Measurements from ENCODE around the gene EDN2.

EDN2 gene

DNA sequence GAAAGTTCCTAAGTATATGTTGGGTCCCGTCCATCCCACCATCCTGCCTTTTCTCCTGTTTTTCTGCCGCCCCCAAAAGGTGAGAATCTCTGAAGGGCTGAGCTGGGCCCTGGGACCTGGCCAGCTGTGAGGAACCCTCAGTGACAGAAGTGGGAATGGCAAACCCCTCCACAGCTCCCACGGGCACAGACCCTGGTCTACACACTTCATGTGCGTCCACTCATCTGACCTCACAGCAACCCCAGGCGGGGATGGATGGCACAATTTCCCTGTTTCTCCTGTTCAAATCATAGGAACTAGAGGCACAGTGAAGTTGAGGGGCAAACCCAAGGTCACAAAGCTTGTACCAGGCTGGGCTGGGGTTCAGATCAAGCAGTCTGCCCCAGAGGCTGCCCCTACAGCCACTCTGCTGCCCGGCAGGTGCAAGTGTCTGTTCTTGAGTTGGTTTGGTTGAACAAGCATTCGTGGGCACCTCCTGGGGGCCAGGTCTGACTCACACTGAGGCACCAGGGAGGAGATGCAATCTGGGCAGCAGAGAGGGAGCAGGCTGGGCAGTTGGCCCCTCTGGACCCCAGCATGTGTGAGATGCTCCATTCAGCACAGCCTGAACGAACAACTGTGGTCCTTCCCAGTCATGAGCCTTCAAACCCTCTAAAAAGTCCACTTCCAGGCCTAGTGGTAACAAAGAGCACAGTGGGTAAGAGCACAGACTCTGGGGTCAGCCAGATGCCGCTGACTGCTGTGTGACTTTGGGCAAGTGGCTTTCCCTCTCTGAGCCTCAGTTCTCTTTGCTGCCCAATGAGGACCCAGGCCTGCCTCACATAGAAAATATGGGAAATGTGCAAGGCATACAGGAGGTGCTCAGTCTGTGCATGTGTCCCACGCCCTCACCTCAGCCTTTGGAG lies 4.0 kb downstream of the EDN2 start:
- Histone ChIP-seq H3K27ac (replicated peaks) (no peak overlapping the region), H3K27me3 (ENCODE audit: insufficient read depth, poor library complexity, severe bottlenecking) (peaks cover 2% of the 10 kb centered on the region), H3K4me3 (replicated peaks; ENCODE audit: insufficient read depth, low read length) (no peak overlapping the region)
- no peak for DNase-seq (ENCODE audit: low read depth in 1 of 2, low spot score in 1 of 2)
- TF ChIP-seq GABPA (IDR thresholded peaks at IDR 0.05; ENCODE audit: low read depth) (no peak), POLR2AphosphoS5 (IDR thresholded peaks at IDR 0.05; ENCODE audit: low read depth) (no peak), SPI1 (IDR thresholded peaks at IDR 0.05; ENCODE audit: borderline replicate concordance, low read depth) (no peak)
- TF ChIP-seq, protein P1, sequence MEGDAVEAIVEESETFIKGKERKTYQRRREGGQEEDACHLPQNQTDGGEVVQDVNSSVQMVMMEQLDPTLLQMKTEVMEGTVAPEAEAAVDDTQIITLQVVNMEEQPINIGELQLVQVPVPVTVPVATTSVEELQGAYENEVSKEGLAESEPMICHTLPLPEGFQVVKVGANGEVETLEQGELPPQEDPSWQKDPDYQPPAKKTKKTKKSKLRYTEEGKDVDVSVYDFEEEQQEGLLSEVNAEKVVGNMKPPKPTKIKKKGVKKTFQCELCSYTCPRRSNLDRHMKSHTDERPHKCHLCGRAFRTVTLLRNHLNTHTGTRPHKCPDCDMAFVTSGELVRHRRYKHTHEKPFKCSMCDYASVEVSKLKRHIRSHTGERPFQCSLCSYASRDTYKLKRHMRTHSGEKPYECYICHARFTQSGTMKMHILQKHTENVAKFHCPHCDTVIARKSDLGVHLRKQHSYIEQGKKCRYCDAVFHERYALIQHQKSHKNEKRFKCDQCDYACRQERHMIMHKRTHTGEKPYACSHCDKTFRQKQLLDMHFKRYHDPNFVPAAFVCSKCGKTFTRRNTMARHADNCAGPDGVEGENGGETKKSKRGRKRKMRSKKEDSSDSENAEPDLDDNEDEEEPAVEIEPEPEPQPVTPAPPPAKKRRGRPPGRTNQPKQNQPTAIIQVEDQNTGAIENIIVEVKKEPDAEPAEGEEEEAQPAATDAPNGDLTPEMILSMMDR (IDR thresholded peaks at IDR 0.05; ENCODE audit: insufficient read depth, low read length): no peak
- TF ChIP-seq, protein P2, sequence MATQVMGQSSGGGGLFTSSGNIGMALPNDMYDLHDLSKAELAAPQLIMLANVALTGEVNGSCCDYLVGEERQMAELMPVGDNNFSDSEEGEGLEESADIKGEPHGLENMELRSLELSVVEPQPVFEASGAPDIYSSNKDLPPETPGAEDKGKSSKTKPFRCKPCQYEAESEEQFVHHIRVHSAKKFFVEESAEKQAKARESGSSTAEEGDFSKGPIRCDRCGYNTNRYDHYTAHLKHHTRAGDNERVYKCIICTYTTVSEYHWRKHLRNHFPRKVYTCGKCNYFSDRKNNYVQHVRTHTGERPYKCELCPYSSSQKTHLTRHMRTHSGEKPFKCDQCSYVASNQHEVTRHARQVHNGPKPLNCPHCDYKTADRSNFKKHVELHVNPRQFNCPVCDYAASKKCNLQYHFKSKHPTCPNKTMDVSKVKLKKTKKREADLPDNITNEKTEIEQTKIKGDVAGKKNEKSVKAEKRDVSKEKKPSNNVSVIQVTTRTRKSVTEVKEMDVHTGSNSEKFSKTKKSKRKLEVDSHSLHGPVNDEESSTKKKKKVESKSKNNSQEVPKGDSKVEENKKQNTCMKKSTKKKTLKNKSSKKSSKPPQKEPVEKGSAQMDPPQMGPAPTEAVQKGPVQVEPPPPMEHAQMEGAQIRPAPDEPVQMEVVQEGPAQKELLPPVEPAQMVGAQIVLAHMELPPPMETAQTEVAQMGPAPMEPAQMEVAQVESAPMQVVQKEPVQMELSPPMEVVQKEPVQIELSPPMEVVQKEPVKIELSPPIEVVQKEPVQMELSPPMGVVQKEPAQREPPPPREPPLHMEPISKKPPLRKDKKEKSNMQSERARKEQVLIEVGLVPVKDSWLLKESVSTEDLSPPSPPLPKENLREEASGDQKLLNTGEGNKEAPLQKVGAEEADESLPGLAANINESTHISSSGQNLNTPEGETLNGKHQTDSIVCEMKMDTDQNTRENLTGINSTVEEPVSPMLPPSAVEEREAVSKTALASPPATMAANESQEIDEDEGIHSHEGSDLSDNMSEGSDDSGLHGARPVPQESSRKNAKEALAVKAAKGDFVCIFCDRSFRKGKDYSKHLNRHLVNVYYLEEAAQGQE (IDR thresholded peaks at IDR 0.05; ENCODE audit: insufficient replicate concordance, low read depth): no peak

GRCh38 chr1:41479808-41480160 lies 4.7 kb downstream of the EDN2 start:
- TF ChIP-seq POLR2AphosphoS5 (IDR thresholded peaks at IDR 0.05; ENCODE audit: low read depth): no peak
- no peak for TF ChIP-seq SPI1 (IDR thresholded peaks at IDR 0.05; ENCODE audit: borderline replicate concordance, low read depth)
- TF ChIP-seq, protein P1 (IDR thresholded peaks at IDR 0.05; ENCODE audit: insufficient read depth, low read length): no peak
- TF ChIP-seq GABPA (IDR thresholded peaks at IDR 0.05; ENCODE audit: low read depth): no peak
- TF ChIP-seq, protein P2 (IDR thresholded peaks at IDR 0.05; ENCODE audit: insufficient replicate concordance, low read depth): no peak
- H3K4me3 ChIP-seq (replicated peaks; ENCODE audit: insufficient read depth, low read length): no peak overlapping the region
- no peak for DNase-seq (ENCODE audit: low read depth in 1 of 2, low spot score in 1 of 2)
- peaks cover 2% of the 10 kb centered on the region for H3K27me3 ChIP-seq (ENCODE audit: insufficient read depth, poor library complexity, severe bottlenecking)
- no peak overlapping the region for H3K27ac ChIP-seq (replicated peaks)

DNA sequence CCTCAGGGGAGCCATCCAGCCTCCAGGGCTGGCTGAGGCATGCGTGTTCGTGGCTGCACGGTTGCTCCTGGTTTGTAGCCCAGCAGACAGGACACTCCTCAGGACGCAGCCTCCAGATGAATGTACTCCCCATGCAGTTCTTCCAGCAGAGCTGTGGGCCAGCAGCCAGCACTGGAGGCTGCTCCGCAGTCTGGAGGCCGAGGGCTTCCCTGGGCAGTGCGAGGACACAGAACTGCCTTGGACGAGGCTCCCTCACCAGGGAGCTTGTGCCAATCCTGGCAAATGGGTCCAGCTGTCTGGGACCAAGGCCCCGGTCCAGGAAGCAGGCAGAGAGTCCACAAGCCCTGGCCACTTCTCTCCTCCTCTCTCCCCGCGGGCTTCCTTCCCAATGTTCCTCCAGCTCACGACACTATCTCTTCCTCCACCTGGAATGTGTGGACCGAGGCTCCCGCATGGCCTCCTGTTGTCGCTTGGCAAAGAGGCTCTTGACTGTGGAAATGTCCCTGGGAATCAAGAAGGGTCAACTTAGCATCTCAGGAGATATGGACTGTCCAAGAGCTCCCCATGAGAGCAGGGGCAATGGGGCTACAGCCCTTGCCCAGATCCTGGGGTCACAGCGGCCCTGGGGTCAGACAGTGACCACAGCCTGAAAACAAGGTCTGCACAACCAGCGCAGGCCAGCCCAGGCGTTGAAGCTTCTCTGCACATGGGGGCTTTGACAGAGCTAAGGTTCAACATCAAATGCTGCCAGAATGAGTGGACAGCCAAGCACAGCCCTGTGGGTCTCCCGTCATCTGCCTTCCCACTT lies 5.3 kb downstream of the EDN2 start:
- Histone ChIP-seq H3K27ac (replicated peaks) (no peak overlapping the region), H3K4me3 (replicated peaks; ENCODE audit: insufficient read depth, low read length) (no peak overlapping the region), H3K27me3 (ENCODE audit: insufficient read depth, poor library complexity, severe bottlenecking) (peaks cover 2% of the 10 kb centered on the region)
- no peak for DNase-seq (ENCODE audit: low read depth in 1 of 2, low spot score in 1 of 2)
- TF ChIP-seq POLR2AphosphoS5 (IDR thresholded peaks at IDR 0.05; ENCODE audit: low read depth): no peak
- TF ChIP-seq, protein P2 (IDR thresholded peaks at IDR 0.05; ENCODE audit: insufficient replicate concordance, low read depth): no peak

Data from HL-60 (cell line).